Kidney (tissue), 14 donors: ENCODE results near the gene NFKBIE. TPM values are rescaled to one million over a fixed set of nuclear protein-coding genes. Genes with fewer than 3 reads are reported as not detected.

Source experiments
- DNase-seq, 5 donors: peaks; one replicate each; pipeline ENCODE4 v3.0.0-alpha.2; 2013 to 2020
- FAIRE-seq: peaks from 2 replicates; lab custom pipeline; 2012; peaks lifted over from hg19 to GRCh38; lab: Jason Lieb, UNC
- H3K27ac ChIP-seq, 2 donors: one replicate each; pipeline ENCODE4 v1.7.0; 2013; ENCODE audit warnings: low read depth in 2 of 2, low read length in 2 of 2, inconsistent platforms in 1 of 2
- H3K27me3 ChIP-seq: one replicate; pipeline ENCODE4 v1.7.1; 2013; ENCODE audit warnings: low read length, inconsistent platforms; ENCODE audit not compliant: control insufficient read depth, insufficient read depth
- H3K36me3 ChIP-seq, 3 donors: one replicate each; pipeline versions ENCODE4 v1.7.0 to v1.7.1; 2013; ENCODE audit warnings: low read length in 3 of 3, control low read depth in 1 of 3, inconsistent platforms in 1 of 3; ENCODE audit not compliant: insufficient read depth in 3 of 3, control insufficient read depth in 2 of 3
- H3K4me1 ChIP-seq, 3 donors: one replicate each; pipeline versions ENCODE4 v1.7.0 to v1.7.1; 2013; ENCODE audit warnings: low read length in 3 of 3, inconsistent platforms in 1 of 3, low read depth in 1 of 3; ENCODE audit not compliant: control insufficient read depth in 2 of 3, insufficient read depth in 2 of 3
- H3K4me3 ChIP-seq, 3 donors: one replicate each; pipeline versions ENCODE4 v1.7.0 to v1.8.1; 2013; ENCODE audit warnings: low read length in 3 of 3, control low read depth in 1 of 3, inconsistent platforms in 1 of 3
- H3K9ac ChIP-seq, 3 donors: one replicate each; pipeline versions ENCODE4 v1.7.0 to v1.7.1; 2013; ENCODE audit warnings: low read length in 3 of 3, control low read depth in 1 of 3, inconsistent platforms in 1 of 3
- H3K9me3 ChIP-seq, 3 donors: one replicate each; pipeline versions ENCODE4 v1.7.0 to v1.7.1; 2013; ENCODE audit warnings: low read length in 3 of 3, control low read depth in 1 of 3, inconsistent platforms in 1 of 3; ENCODE audit not compliant: control insufficient read depth in 2 of 3, insufficient read depth in 1 of 3
- intact Hi-C: fragments of 100-400 bp; cut with DNase I; formaldehyde crosslinking; loops from one replicate; pipeline ENCODE4 v1.11.1; 2022
- polyA plus RNA-seq: library from polyadenylated mRNA; stranded (reverse); fragments of 350-450 nt; fragmentation: Illumina TruSeq; extraction: RNeasy Lipid Tissue Mini Kit (QIAGEN cat#74804); gene quantifications from one replicate; pipeline ENCODE4 v1.2.3, GENCODE V29; 2014; ENCODE audit warnings: low read depth, low replicate concordance; ENCODE audit not compliant: insufficient read depth
- total RNA-seq: library from RNA; stranded (reverse); fragmentation: NEBNext Ultra II Directional; extraction: Animal tissue kit (Norgen Biotek cat#: 25700); gene quantifications from one replicate; pipeline ENCODE4 v1.2.1, GENCODE V29; 2021
- TF ChIP-seq, protein P1 (sequence below): IDR thresholded peaks from 3 replicates; pipeline ENCODE4 v1.5.1; 2012; ENCODE audit warnings: mild to moderate bottlenecking, moderate library complexity, borderline replicate concordance; ENCODE audit not compliant: insufficient read depth; ENCODE audit errors: extremely low read depth
- donor health status: control.
- donor health status: control.
- donor health status: control.
- donor health status: control.
- donor health status: control.
- donor health status: DM: yes; HTN: yes; CAD: no.
- donor health status: Normal renal cell carcinoma (clear cell type).

NFKBIE gene
- total and polyA plus RNA-seq, 2 donors from 2014 or later: 12.6 to 19.0 TPM

DNA sequence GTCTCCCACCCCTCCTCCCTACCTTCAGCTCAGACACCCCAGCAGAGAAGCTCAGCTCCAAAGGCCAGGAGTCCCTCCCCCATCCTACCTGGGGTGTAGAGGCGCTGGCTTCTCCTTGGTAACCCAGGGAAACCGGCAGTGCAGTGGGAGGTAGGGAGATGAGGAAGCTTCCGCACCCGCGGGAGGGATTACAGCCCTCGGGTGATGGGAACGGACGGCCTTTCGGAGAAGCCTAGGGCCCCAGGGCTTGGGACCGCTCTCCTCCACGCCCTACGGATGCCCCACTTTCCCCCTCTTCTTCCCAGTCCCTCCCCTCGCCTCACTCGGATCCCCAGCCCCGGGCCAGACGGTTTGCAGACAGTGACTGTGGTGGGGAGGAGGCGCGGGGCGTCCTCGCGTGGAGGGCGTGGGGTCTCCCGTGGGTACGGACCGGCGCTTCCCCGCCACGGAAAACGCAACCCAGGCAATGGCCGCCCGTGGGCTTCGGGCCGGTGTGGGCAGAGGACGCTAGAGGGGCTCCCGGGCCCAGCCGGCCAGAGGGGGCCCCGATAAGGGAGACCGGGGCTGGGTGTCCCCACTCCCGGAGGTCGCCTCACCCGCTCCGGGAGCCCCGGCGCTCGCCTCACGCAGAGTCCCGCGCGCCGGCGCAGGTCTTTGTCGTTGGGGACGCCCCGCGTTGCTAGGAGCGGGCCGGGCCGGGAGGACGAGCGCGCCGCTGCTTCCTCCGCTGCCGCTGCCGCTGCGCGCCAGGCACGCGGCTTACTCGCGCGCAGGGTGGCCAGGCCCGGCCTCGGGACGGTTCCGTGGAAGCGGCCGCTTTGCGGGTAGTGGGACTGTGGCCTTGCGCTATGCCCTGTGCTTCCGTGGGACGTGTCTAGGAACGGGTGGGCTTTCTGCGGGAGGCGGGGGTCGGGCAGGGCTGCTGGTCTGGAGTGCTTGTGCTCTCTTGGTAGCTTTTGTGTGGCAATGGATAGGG, 32.0 kb upstream of the NFKBIE start:
- Histone ChIP-seq H3K9me3 (no peaks in the 10 kb centered on the region), H3K4me3 (peak overlapping the region in 1 of 3 donors; percentile 32), H3K27me3 (peaks cover 18% of the 10 kb centered on the region), H3K27ac (no peak overlapping the region), H3K4me1 (peaks cover 0 to 9% (median 0%) of the 10 kb centered on the region in 3 donors), H3K36me3 (peaks cover 0 to 13% (median 3%) of the 10 kb centered on the region in 3 donors), H3K9ac (no peak overlapping the region)
- TF ChIP-seq, protein P1, sequence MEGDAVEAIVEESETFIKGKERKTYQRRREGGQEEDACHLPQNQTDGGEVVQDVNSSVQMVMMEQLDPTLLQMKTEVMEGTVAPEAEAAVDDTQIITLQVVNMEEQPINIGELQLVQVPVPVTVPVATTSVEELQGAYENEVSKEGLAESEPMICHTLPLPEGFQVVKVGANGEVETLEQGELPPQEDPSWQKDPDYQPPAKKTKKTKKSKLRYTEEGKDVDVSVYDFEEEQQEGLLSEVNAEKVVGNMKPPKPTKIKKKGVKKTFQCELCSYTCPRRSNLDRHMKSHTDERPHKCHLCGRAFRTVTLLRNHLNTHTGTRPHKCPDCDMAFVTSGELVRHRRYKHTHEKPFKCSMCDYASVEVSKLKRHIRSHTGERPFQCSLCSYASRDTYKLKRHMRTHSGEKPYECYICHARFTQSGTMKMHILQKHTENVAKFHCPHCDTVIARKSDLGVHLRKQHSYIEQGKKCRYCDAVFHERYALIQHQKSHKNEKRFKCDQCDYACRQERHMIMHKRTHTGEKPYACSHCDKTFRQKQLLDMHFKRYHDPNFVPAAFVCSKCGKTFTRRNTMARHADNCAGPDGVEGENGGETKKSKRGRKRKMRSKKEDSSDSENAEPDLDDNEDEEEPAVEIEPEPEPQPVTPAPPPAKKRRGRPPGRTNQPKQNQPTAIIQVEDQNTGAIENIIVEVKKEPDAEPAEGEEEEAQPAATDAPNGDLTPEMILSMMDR: no peak
- intact Hi-C loops: no loop called here
- DNase-seq: peak; percentile 59 to 81 (median 71)
- FAIRE-seq: no peak

DNA sequence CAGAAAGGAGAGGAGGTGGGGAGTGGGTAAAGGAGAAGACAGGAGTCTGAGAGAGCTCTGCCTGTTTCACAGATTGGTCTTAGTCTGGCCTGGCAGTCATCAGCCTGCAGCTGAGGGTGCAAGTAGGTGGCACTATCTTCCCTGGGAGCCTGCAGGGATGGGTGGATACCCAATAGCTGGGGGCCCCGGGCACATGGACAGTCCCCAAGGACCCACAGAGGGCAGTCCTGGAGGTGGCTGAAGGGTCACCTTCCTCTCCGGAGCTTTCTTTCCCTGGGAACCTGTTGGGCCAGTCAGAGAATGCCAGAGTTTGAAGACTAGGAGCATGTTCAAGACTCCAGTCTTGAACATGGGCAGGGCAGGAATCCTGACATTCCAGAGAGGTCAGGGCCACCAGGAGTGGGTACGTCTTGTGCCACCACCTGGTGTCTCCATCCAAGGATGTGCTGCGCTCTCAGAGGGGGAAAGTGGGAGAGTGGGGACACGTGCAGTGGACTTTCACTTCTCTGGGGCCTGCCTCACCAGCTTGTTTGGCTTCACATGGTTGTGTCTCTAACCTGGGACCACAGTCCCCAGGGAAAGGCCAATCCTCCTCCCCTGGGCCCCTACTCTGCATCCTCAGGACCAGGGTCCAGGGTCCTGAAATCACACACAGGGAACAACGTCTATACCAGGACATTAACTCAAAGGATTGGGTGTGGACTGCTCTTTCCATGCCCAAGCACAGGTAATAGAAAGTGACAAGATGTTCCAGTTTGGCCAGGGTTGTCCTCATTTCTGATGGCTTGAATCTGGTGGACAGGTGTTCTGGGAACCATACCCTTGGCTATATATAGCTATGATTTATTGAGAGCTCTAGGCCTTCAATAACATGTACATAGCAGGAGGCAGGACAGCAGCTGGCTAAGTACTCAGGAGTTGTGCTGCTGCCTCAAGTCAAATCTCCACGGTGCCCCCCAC, 29.8 kb upstream of the NFKBIE start:
- Histone ChIP-seq H3K4me1 (peaks cover 0 to 9% (median 0%) of the 10 kb centered on the region in 3 donors), H3K27ac (no peak overlapping the region), H3K9ac (no peak overlapping the region), H3K9me3 (no peaks in the 10 kb centered on the region), H3K27me3 (peaks cover 18% of the 10 kb centered on the region), H3K36me3 (no peaks in the 10 kb centered on the region), H3K4me3 (no peak overlapping the region)
- intact Hi-C loops: no loop called here
- DNase-seq (peak in 1 of 5 donors; percentile 22), FAIRE-seq (no peak)
- TF ChIP-seq, protein P1: no peak

DNA sequence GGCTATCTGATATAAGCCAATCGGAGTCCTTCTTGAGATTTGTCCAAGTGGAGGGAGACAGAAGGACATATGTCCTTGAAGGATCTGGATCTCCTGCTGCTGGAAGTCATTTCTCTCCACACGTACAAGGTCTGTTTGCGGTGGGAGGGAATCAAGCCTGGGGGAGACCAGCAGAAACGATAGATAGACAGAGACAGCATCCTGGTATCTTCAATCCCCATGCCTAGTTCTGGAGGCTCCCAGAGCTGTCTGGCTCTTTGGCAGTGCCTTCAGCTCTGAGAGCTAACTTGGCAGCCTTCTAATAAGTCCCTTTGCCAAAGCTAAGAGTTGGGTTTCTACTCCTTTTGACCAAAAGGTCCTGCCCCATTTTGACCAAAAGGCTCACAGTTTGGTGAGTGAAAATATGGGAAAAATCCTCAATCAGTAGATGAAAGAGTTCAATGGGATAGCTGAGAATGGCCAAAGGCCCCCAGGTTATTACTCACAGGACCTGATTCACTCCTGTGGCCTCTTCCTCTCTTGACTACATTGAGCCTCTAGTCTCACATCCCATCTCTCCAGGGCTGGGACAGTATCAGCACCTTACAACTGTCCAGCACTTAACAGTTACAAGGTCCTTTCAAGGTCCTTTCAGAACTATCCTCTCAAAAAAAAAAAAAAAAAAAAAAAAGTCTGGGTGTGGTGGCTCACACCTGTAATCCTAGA, 27.5 kb upstream of the NFKBIE start:
- Histone ChIP-seq H3K27ac (no peak overlapping the region), H3K36me3 (no peaks in the 10 kb centered on the region), H3K4me1 (peaks cover 0 to 6% (median 0%) of the 10 kb centered on the region in 3 donors), H3K4me3 (no peak overlapping the region), H3K9ac (no peak overlapping the region), H3K9me3 (no peaks in the 10 kb centered on the region), H3K27me3 (peaks cover 18% of the 10 kb centered on the region)
- no peak for FAIRE-seq
- no peak for DNase-seq
- TF ChIP-seq, protein P1: no peak
- intact Hi-C loops: no loop called here
